Hematopoietic multipotent progenitor cell treated with erythropoietin and hydrocortisone succinate and interleukin-3 and kit ligand, for 6 days (in vitro differentiated cells): ENCODE data around the gene SVIL.
"Not testable (repeated sequence)": the region's sequence is repeated elsewhere in the genome, so short reads cannot be mapped to it uniquely, and the experiment has no call there.

Source experiments
- DNase-seq: peaks from one replicate; pipeline ENCODE4 v3.0.0-alpha.2; 2015

SVIL gene

GRCh38 chr10:29570248-29570647, 64.5 kb downstream of the SVIL start:
- DNase-seq = not testable (repeated sequence)

DNA sequence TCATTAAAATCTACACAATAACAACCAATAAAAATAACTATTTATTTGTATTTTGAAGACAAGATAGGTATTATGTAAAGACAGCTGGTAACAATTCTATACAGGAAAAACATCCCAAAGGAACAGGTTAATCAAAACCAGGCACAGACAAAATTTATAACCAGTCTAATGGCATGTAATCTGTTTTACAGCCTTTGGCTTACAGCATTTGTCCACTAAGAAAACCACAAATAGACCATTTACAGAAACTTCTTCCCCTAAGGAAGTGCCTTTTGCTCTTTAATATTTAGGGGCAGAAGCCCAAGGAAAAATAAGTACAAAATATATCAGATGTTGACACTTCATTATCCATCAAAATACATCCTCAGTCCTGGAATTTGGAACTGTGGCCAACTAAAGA, 65.0 kb downstream of the SVIL start:
- DNase-seq = no peak

DNA sequence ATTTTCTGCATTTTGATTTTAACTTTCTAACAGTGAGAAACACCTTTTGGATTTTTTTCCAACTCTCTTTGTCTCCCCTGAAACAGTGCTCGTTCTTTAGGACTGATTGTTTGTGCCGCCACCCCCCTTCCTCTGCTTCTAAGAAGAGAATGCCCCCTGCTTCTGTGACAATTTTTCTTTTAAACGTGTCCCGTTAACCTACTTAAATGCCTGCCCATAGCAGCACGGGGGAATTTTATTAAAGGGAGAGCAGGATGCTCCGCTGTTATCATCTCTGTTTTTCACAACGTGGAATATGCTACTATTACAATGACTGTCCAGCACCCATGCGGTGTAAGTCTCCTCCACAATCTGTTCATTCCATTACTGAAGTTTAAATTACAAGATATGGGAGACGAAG, 67.8 kb downstream of the SVIL start:
- no peak for DNase-seq

DNA sequence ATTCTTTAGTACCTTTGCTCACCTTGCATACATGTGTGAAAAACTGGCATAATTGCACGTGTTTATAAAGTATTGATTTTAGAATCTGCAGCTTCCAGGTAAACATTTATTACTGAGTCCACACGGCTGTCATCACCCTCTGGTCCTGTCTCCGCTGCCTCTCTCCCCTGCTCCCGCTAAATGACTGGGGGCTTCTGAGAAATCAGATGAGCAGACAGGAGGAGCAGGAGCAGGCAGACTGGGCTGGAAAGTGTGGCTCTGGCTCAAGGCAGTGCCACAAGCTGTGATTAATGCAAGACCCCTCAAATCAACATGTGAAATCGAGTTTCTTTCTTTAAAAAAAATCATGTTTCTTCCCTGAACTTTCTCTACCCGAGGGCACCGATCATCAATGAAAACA, 68.6 kb downstream of the SVIL start:
- not testable (repeated sequence) for DNase-seq

DNA sequence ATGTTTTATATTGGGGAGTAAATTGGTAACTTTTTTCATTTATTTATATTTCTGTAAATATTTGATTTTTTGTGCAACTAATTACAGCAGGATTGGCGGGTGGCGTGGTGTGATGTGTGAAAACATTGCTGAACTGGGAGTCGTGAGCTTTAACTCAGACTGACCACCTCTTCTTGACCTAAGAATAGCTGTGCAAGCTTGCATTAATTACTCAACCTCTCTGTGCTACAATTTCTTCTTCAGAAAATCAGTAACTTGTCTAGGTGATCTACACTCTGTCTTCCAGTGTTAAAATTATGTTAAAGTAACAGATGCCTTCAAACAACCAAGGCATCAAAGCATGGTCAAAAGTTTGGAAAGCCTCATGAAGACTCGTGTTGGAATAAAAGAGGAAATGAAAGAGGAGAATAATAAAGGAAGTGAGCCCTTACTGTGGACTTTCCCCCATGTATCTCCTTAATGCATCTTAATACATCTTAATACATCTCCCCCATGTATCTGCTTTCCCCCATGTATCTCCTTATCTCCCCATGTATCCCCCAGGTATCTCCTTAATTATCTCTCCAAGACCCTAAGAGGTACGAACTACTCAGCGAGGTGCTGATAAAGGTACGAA, 71.2 kb downstream of the SVIL start:
- DNase-seq = no peak

DNA sequence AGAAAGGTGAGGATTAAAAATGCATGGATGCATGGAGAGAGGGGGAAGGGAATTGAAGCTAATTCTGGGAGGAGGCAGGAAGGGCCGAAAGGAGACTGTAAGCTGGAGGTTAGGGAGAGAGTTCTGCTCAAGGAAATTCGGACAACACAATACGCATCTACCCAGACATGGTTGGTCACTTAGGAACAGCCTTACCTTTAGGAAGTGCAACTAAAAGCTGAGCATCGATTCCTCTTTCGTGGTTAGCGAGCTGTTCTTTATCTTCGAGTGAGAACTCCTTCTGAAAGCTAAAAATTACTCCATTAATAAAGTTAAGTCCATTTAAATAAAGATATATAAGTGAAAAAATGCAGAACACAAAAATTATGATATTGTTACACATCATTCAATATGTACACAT, 71.8 kb downstream of the SVIL start:
- DNase-seq = not testable (repeated sequence)

DNA sequence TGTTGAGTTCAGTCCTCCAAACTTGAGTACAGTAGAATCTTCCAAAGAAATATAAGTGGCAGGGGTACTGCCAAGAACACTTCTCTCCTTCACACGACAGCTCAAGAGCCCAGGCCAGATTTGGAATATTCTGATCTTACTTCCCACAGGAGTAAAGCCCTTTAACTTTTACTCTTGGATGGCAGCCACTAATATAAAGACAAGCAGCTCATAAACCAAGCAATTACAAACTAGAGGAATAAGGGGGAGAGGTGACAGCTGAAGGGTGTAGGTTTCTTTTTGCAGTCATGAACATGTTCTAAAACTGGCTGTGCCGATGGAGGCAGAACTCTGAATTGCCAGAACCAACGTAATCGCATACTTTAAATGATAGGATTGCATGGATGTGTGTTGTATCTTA, 74.8 kb downstream of the SVIL start:
- DNase-seq = no peak

DNA sequence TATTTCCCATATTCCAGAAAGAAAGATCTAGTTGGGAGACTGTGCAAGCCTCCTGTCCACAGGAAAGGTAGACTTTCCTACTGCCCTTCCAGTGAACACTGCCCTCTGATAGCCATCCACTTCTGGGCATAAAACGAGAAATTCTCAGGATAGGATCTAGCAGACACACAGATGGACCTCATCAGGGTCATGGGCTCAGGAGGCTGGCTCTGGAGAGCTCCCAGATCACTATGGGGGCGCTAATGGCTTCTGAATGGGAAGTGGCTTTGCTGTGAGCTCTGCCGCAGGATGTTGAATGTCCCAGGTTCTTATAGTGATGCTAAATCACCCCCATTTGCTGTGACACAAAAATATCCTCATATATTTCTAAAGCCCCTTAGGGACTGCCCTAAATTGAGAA, 77.1 kb downstream of the SVIL start:
- DNase-seq = no peak

- DNase-seq = no peak
Observed at GRCh38 chr10:29555746-29556481, 78.9 kb downstream of the SVIL start.

DNA sequence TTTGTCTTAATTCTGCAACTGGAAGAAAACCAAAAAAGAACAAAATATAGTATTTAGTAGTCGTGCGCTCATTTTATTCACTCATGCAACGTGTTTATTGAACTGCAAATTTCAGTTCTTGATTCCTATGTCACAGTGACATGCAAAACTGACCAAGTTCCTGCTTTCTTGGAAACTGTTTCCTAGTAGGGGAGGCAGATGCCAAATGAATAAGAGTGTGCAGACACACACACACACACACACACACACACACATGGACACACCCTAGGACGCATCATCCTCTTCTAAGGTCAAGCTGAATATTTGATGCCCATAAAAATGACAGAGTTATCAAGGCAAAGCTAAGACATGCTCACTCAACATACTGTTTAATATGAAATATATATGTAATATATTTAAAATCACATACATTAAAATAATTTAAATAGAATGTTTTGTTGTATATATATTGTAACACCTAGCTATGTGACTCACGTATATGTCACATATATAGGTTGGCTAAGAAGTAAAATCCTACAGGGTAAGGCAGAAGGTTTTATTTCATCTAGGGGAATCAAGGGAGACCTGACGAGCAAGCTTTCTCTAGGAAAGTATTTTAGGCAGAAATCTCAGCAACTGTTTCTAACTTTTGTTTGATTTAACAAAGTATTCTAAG, 79.6 kb downstream of the SVIL start:
- peak; percentile 11 for DNase-seq

DNA sequence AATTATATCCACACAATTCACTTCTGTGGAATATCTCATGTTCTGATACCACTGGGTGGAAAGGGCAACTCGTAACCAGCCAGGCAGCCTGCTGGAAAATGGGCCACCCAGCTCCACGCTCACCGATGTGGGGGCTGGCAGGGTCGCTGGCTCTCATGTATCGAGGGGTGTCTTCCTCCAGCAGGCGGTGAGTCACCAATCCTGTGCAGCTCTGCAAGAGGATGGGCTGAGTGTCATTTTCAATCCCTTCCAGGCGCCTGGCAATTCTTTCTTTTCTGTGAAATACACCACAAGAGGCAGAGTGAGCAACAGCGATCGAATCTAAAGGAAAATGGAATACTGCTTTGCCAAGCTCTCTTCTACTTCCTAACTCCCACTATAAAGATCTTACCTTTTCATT, 80.1 kb downstream of the SVIL start:
- DNase-seq = no peak

DNA sequence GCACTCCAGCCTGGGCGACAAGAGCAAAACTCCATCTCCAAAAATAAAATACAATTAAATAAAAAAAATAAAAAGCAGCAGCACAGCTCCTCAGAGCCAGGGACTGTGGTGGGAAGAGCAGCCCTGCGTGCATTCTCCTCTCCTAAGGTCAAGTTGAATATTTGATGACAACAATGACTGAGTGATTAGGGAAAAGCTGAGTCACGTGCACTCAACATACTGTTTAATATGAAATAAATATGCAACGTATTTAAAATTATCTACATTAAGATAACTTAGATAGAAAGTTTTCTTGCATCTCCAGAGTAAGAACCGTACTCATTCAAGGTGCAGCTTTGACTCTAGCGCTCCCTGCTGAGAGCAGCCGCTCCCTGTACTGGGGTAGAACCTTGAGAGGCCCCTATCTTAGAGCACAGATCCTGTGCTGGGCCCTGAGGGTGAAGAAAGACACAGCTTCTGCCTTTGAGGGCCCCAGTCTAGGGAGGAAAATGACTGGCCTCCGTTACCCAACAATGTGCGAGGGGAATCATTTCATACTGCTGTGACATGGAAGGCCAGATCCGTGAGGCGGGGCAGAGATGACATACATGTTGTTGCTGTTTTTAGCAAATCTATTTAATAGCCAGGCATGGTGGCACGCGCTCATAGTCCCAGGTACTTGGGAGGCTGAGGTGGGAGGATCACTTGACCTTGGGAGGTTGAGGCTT, 81.1 kb downstream of the SVIL start:
- DNase-seq = peak; percentile 5

DNA sequence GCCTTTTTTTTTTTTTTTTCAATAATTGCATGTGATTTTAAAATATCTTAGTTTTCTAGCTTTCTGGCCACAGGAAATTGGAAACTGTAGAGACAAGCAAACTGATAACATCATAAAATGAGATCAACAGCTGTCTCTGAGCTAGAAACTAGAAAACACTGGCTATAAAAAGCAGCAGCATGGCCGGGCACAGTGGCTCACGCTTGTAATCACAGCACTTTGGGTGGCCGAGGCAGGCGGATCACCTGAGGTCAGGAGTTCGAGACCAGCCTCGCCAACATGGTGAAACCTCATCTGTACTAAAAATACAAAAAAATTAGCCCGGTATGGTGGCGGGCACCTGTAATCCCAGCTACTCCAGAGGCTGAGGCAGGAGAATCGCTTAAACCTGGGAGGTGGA, 81.7 kb downstream of the SVIL start:
- DNase-seq = not testable (repeated sequence)

DNA sequence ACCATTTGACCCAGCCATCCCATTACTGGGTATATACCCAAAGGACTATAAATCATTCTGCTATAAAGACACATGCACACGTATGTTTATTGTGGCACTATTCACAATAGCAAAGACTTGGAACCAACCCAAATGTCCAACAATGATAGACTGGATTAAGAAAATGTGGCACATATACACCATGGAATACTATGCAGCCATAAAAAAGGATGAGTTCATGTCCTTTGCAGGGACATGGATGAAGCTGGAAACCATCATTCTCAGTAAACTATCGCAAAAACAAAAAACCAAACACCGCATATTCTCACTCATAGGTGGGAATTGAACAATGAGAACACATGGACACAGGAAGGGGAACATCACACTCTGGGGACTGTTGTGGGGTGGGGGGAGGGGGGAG, 85.3 kb downstream of the SVIL start:
- not testable (repeated sequence) for DNase-seq

- DNase-seq = no peak
Observed at GRCh38 chr10:29546773-29547313, 87.9 kb downstream of the SVIL start.

DNA sequence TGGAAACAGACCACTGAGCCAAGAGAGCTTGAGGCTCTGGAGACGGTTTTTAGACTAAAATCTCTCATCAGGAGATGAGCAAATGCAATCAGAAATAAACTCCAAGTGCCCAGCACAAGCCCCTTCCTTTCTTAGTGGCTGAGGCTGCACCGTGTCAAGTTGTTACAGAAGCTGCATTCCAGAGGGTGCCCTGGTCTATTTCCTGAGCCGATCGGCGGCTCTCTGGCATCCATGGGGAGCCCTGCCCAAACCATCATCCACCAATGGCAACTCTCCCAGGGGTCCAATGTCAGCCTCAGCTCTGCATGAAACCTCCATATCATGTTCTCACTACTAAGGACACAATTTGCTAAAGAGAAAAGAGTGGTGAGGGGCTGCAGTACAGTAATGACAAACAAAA, 89.6 kb downstream of the SVIL start:
- DNase-seq = no peak

GRCh38 chr10:29543715-29544114, 91.1 kb downstream of the SVIL start:
- DNase-seq = no peak

GRCh38 chr10:29542723-29543122, 92.0 kb downstream of the SVIL start:
- DNase-seq = no peak

- DNase-seq = no peak
Observed at GRCh38 chr10:29541422-29542210, 93.2 kb downstream of the SVIL start.

- no peak for DNase-seq
Observed at GRCh38 chr10:29540016-29540415, 94.8 kb downstream of the SVIL start.

DNA sequence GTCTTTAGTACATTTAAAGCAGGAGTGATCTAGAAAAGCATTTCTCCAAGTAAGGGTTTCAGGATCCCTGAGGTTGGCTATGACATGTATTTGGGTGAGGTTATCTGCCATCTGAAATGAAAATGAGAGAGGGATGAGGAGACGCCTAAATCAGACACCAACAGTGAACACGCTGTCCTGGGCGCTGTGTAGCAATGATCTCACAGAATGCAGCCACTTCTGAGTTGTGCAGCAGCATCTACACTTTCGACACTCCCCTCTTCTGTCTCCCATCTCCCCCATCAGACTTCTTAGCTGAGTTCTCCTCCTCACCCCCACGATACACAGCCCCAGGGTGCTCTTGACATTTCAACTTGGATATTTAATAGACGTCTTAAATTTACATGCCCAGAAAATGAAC, 95.4 kb downstream of the SVIL start:
- DNase-seq = no peak

DNA sequence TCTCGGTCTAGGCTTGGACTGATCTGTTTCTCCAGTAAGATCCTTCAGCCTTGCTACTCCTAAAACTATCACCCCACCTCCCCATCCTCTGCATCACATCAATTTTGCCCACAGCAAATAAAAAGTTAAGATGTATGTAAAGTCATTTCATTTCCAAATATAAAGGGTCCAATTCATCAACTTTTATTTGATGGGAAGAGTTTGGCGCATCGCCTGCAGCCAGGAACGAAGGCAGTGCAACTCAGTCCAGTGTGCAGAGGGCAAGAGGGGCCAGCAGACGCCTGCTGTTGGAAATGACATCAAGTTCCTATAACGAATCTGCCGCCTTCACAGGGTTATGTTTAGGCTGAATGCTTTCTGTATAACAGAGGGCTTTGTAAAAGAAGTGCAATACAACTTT, 97.0 kb downstream of the SVIL start:
- DNase-seq = no peak

GRCh38 chr10:29536691-29537090, 98.1 kb downstream of the SVIL start:
- not testable (repeated sequence) for DNase-seq
